ENCODE data around the gene CHRNA4. TPM values are rescaled to one million over a fixed set of nuclear protein-coding genes. Genes with fewer than 3 reads are reported as not detected.

Gene CHRNA4
- total and polyA plus RNA-seq, 5 donors from 2014 or later, result not detected

- Mint-ChIP-seq H3K9me3 (no peaks in the 10 kb centered on the region), H3K4me1 (peaks cover 0 to 10% (median 5%) of the 10 kb centered on the region in 4 donors), H3K27me3 (peaks cover 6% of the 10 kb centered on the region), H3K27ac (no peak overlapping the region), H3K4me3 (no peak overlapping the region), H3K36me3 (no peaks in the 10 kb centered on the region)
- DNase-seq (no peak), ATAC-seq (ENCODE audit: low read depth in 2 of 2) (no peak)
- H3K27me3 ChIP-seq (ENCODE audit: control insufficient read depth, insufficient read depth, low read length), result no peaks in the 10 kb centered on the region
- H3K4me1 ChIP-seq (ENCODE audit: control insufficient read depth, insufficient read depth, low read length, poor library complexity, severe bottlenecking), result peaks cover 15% of the 10 kb centered on the region
- no peak overlapping the region for H3K4me3 ChIP-seq (ENCODE audit: low read depth, low read length)
- H3K9me3 ChIP-seq (ENCODE audit: control insufficient read depth in 2 of 2, low read length in 2 of 2), result no peaks in the 10 kb centered on the region
- H3K27ac ChIP-seq (ENCODE audit: insufficient read depth, low read length, poor library complexity, severe bottlenecking), result no peak overlapping the region
- H3K36me3 ChIP-seq (ENCODE audit: control insufficient read depth, insufficient read depth, low read length), result peaks cover 5% of the 10 kb centered on the region
Observed at GRCh38 chr20:63293456-63293855, 67.7 kb downstream of the CHRNA4 start.

Other genes with a start within 250 kb of the CHRNA4 start
- 37.9 TPM for gene YTHDF1, start 145.2 kb downstream of the CHRNA4 start, total RNA-seq
- 10 to 100 TPM; 28.5 to 38.4 (median 32.2) TPM for gene YTHDF1, start 145.2 kb downstream of the CHRNA4 start, polyA plus RNA-seq
- not detected for gene BIRC7, start 125.4 kb downstream of the CHRNA4 start, total RNA-seq
- not detected for gene BIRC7, start 125.4 kb downstream of the CHRNA4 start, polyA plus RNA-seq
- gene NKAIN4, start 106.9 kb downstream of the CHRNA4 start, total RNA-seq, result not detected
- gene NKAIN4, start 106.9 kb downstream of the CHRNA4 start, polyA plus RNA-seq, result not detected
- 123 TPM for gene ARFGAP1, start 88.5 kb downstream of the CHRNA4 start, total RNA-seq
- gene ARFGAP1, start 88.5 kb downstream of the CHRNA4 start, polyA plus RNA-seq, result 10 to 100 TPM; 17.9 to 22.3 (median 20.6) TPM
- 0.20 TPM for gene COL20A1, start 68.2 kb downstream of the CHRNA4 start, total RNA-seq
- not detected for gene COL20A1, start 68.2 kb downstream of the CHRNA4 start, polyA plus RNA-seq
- gene KCNQ2, start 111.3 kb upstream of the CHRNA4 start, total RNA-seq, result 0.89 TPM
- gene KCNQ2, start 111.3 kb upstream of the CHRNA4 start, polyA plus RNA-seq, result 1 to 10 TPM in 1 of 4 donors, under 1 TPM in 1, not detected in 2; 0.77 to 1.1 TPM
- 2.1 TPM for gene EEF1A2, start 137.7 kb upstream of the CHRNA4 start, total RNA-seq
- under 1 TPM in 3 of 4 donors, not detected in 1; 0.10 to 0.56 (median 0.11) TPM for gene EEF1A2, start 137.7 kb upstream of the CHRNA4 start, polyA plus RNA-seq
- gene PPDPF, start 159.4 kb upstream of the CHRNA4 start, total RNA-seq, result 155 TPM
- gene PPDPF, start 159.4 kb upstream of the CHRNA4 start, polyA plus RNA-seq, result 100 to 1,000 TPM in 1 of 4 donors, 10 to 100 TPM in 3; 75.8 to 110 (median 85.2) TPM
- 0.20 TPM for gene PTK6, start 176.0 kb upstream of the CHRNA4 start, total RNA-seq
- under 1 TPM in 3 of 4 donors, not detected in 1; 0.15 to 0.21 (median 0.19) TPM for gene PTK6, start 176.0 kb upstream of the CHRNA4 start, polyA plus RNA-seq
- gene SRMS, start 186.4 kb upstream of the CHRNA4 start, total RNA-seq, result not detected
- gene SRMS, start 186.4 kb upstream of the CHRNA4 start, polyA plus RNA-seq, result not detected
- 1.5 TPM for gene FNDC11, start 192.8 kb upstream of the CHRNA4 start, total RNA-seq
- under 1 TPM; 0.07 to 0.94 (median 0.18) TPM for gene FNDC11, start 192.8 kb upstream of the CHRNA4 start, polyA plus RNA-seq
- gene HELZ2, start 212.9 kb upstream of the CHRNA4 start, total RNA-seq, result 124 TPM
- gene HELZ2, start 212.9 kb upstream of the CHRNA4 start, polyA plus RNA-seq, result 1 to 10 TPM; 5.8 to 8.9 (median 7.1) TPM

All from CD4-positive, CD25-positive, alpha-beta regulatory T cell (primary cell).